Osteocyte (in vitro differentiated cells): ENCODE results near the gene MEIS2. TPM values are rescaled to one million over a fixed set of nuclear protein-coding genes. Genes with fewer than 3 reads are reported as not detected.

ENCODE experiments used
- DNase-seq: peaks from one replicate; pipeline ENCODE4 v3.0.0; 2021; ENCODE audit warnings: mixed read lengths; ENCODE audit not compliant: unreplicated experiment; ENCODE audit errors: extremely low spot score
- H3K27ac Mint-ChIP-seq: one replicate; pipeline ENCODE4 v1.8.0; 2021; ENCODE audit warnings: mild to moderate bottlenecking, mixed read lengths; ENCODE audit not compliant: unreplicated experiment
- H3K27me3 Mint-ChIP-seq: one replicate; pipeline ENCODE4 v1.8.0; 2021; ENCODE audit warnings: mixed read lengths; ENCODE audit not compliant: unreplicated experiment
- H3K36me3 Mint-ChIP-seq: one replicate; pipeline ENCODE4 v1.8.0; 2021; ENCODE audit warnings: mixed read lengths; ENCODE audit not compliant: unreplicated experiment
- H3K4me1 Mint-ChIP-seq: one replicate; pipeline ENCODE4 v1.8.0; 2021; ENCODE audit warnings: mixed read lengths; ENCODE audit not compliant: unreplicated experiment
- H3K4me3 Mint-ChIP-seq: one replicate; pipeline ENCODE4 v1.8.0; 2021; ENCODE audit warnings: mild to moderate bottlenecking, moderate library complexity, mixed read lengths; ENCODE audit not compliant: unreplicated experiment
- H3K9me3 Mint-ChIP-seq: one replicate; pipeline ENCODE4 v1.8.0; 2021; ENCODE audit warnings: mixed read lengths; ENCODE audit not compliant: unreplicated experiment
- total RNA-seq: library from RNA; stranded (reverse); gene quantifications from 2 replicates; pipeline ENCODE4 v1.2.1, GENCODE V29; 2021
- TF ChIP-seq, protein P1 (sequence below): fragments of 200-600 bp; sonication (generic); IDR thresholded peaks from 2 replicates; pipeline ENCODE4 v1.5.0; 2021; ENCODE audit warnings: antibody characterized with exemption, mild to moderate bottlenecking, moderate library complexity

Gene MEIS2
- total RNA-seq, 1 donor from 2014 or later: 79.9 TPM

DNA sequence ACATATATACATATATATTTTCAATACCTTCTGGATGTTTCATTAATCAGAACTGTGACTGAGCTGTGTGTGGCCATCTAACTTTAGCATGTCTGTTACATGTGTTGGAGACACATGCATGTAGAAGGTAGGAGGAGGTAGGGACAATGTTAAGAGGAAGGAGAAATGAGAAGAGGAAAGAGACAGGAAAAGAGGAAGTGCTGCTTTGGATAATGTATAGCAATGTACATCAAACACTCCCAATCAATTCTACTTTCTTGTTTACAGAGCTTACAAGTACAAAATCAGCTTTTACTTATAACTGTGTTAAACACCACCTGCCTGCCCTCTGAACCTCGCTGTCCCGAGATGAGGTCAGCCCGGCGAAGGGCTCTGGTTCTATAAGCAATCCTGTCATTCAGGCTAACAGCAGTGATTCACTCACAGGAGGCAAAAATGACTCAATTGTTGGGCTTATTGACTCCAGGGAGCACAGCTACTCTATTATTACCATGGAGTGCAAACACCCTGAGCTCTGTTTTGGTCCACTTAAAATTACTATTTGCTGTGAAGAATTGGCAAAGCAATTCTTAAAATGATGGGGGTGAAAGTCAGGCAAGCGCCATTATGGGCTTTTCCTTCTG lies 188.9 kb downstream of the MEIS2 start:
- no peaks in the 10 kb centered on the region for H3K27me3 Mint-ChIP-seq
- no peaks in the 10 kb centered on the region for H3K9me3 Mint-ChIP-seq
- TF ChIP-seq, protein P1, sequence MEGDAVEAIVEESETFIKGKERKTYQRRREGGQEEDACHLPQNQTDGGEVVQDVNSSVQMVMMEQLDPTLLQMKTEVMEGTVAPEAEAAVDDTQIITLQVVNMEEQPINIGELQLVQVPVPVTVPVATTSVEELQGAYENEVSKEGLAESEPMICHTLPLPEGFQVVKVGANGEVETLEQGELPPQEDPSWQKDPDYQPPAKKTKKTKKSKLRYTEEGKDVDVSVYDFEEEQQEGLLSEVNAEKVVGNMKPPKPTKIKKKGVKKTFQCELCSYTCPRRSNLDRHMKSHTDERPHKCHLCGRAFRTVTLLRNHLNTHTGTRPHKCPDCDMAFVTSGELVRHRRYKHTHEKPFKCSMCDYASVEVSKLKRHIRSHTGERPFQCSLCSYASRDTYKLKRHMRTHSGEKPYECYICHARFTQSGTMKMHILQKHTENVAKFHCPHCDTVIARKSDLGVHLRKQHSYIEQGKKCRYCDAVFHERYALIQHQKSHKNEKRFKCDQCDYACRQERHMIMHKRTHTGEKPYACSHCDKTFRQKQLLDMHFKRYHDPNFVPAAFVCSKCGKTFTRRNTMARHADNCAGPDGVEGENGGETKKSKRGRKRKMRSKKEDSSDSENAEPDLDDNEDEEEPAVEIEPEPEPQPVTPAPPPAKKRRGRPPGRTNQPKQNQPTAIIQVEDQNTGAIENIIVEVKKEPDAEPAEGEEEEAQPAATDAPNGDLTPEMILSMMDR: no peak
- no peak for DNase-seq
- peaks cover 8% of the 10 kb centered on the region for H3K4me1 Mint-ChIP-seq
- no peak overlapping the region for H3K4me3 Mint-ChIP-seq
- peaks cover 13% of the 10 kb centered on the region for H3K36me3 Mint-ChIP-seq
- H3K27ac Mint-ChIP-seq: no peak overlapping the region

DNA sequence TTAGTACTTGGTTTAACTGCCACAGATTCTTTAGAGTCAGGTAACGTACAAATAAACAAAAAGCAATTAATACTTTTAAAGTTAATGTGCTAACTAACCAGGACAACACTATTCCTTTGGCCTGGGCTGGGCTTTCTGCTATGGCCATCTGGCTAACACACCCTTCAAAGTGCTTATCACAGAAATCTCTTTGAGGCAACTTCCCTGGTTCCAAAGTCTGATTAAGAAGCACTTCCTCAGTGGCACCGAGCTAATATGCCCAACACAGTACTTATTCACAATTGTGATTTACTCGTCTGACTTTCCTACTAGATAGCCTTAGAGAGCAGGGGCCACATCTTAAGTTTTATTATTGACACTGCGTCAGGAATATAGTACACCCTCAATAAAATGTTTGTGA lies 191.4 kb downstream of the MEIS2 start:
- Mint-ChIP-seq H3K4me3 (no peak overlapping the region), H3K4me1 (peaks cover under 1% of the 10 kb centered on the region), H3K36me3 (peaks cover 7% of the 10 kb centered on the region), H3K27ac (no peak overlapping the region), H3K9me3 (no peaks in the 10 kb centered on the region), H3K27me3 (no peaks in the 10 kb centered on the region)
- TF ChIP-seq, protein P1: no peak
- DNase-seq: no peak

DNA sequence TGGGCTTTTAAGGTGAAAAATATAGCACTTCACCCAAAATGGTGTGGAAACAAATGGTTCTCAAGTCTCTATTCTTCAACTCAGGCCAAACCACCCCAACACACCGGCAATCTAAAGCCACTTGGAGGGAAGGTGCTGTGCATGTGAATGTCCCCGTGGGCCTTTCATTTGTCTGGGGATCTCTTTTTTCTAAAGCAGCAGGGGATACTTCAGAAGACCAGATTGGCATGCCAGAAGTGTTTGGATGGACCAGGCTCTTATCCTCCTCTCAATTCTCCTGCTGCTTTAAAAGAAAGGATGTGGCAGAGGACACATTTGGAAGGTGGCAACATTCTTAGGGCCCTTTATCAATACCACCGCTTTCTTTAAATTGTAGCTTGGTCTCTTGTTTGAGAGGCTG lies 193.1 kb downstream of the MEIS2 start:
- TF ChIP-seq, protein P1: no peak
- no peaks in the 10 kb centered on the region for H3K9me3 Mint-ChIP-seq
- no peaks in the 10 kb centered on the region for H3K27me3 Mint-ChIP-seq
- peaks cover 5% of the 10 kb centered on the region for H3K36me3 Mint-ChIP-seq
- no peak for DNase-seq
- no peak overlapping the region for H3K27ac Mint-ChIP-seq
- H3K4me3 Mint-ChIP-seq: no peak overlapping the region
- H3K4me1 Mint-ChIP-seq: peaks cover 2% of the 10 kb centered on the region

DNA sequence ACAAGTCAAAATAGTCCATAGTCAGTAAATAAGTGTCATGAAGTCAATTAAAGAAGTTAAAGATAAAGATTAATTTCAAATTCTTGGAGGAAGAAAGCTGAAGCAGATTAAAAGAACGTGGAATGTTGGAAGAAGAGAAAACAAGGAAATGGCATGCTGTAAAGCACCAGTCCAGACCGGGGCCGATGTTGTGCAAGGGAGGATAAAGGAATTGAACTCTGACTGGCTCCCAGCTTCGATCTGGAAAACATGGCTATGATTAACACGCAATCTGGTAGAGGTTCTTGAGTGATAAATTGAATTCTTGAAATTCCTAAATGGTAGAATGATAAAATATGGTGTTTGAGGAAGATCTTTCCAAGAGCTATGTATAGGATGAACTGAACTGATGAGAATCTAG lies 194.4 kb downstream of the MEIS2 start:
- H3K36me3 Mint-ChIP-seq: peaks cover 5% of the 10 kb centered on the region
- TF ChIP-seq, protein P1: no peak
- no peak for DNase-seq
- no peak overlapping the region for H3K27ac Mint-ChIP-seq
- H3K4me1 Mint-ChIP-seq: peaks cover 2% of the 10 kb centered on the region
- H3K4me3 Mint-ChIP-seq: no peak overlapping the region
- H3K27me3 Mint-ChIP-seq: no peaks in the 10 kb centered on the region
- H3K9me3 Mint-ChIP-seq: no peaks in the 10 kb centered on the region

DNA sequence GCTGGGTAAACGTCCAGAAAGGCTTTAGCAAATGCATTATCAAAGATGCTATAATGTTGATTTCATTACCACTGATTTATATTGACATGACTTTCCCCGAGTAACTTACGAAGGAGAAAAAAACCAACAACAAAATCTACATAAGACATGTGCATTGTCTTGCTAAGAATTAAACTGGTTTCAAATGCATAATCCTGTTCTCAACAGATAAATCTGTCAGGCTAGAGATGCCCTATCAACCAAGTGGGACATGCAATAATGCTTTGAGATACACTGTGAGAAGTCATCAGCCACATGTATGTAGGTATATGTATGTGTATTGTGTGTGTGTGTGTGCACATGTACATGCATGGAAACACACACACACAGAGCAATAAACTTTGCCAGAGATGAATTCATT lies 195.6 kb downstream of the MEIS2 start:
- Mint-ChIP-seq H3K27me3 (no peaks in the 10 kb centered on the region), H3K36me3 (peaks cover 8% of the 10 kb centered on the region), H3K9me3 (no peaks in the 10 kb centered on the region), H3K27ac (no peak overlapping the region), H3K4me1 (peaks cover 8% of the 10 kb centered on the region), H3K4me3 (no peak overlapping the region)
- no peak for DNase-seq
- TF ChIP-seq, protein P1: no peak
